HL-60 (cell line): ENCODE results near the gene E2F2.

Experiments used
- CTCF ChIP-seq: IDR thresholded peaks from one replicate; pipeline ENCODE4 v1.5.1; 2011; ENCODE audit warnings: low read length, control low read depth, inconsistent platforms; ENCODE audit not compliant: insufficient read depth
- GABPA ChIP-seq: IDR thresholded peaks from 2 replicates; pipeline ENCODE4 v1.6.1; 2012; ENCODE audit warnings: low read depth
- POLR2AphosphoS5 ChIP-seq: IDR thresholded peaks from 2 replicates; pipeline ENCODE4 v1.6.1; 2012; ENCODE audit warnings: low read depth
- REST ChIP-seq: IDR thresholded peaks from 2 replicates; pipeline ENCODE4 v1.6.1; 2012; ENCODE audit warnings: low read depth; ENCODE audit not compliant: insufficient replicate concordance

DNA sequence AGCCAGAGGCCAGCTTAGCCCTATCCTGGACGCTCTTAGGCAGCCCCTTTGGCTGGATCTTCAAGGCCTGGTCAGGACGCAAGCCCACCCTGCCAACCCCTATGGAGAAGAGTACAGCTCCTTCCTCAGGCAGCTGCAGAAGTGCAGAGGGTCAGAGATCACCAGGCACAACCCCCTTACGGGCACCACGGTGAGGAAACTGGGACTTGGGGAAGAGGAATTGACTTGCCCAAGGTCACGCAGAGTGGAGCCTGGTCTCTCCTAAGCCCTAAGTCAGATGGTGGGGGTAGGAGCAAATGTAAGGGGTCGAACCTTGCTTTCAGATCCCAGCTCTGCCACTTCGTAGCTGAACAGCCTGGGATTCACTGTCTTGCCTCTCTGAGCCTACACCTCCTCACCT lies 3.7 kb downstream of the E2F2 start:
- TF ChIP-seq POLR2AphosphoS5, result no peak
- TF ChIP-seq CTCF, result no peak
- no peak for TF ChIP-seq REST
- no peak for TF ChIP-seq GABPA
